Left colon (tissue), 2 donors: ENCODE data around the gene LHFPL6. TPM values are rescaled to one million over a fixed set of nuclear protein-coding genes. Genes with fewer than 3 reads are reported as not detected.

Source experiments
- ATAC-seq: fragments of 200-7000 bp; cut with Tn5 transposase; one replicate; pipeline ENCODE4 v1.9.1; 2020; ENCODE audit warnings: mild to moderate bottlenecking, moderate library complexity
- DNase-seq, 2 donors: peaks; one replicate each; pipeline ENCODE4 v3.0.0-alpha.2; 2020
- intact Hi-C, 2 donors: fragments of 100-400 bp; cut with DNase I in 1 of 2; cut with micrococcal nuclease in 1 of 2; formaldehyde crosslinking; loops; one replicate each; pipeline versions ENCODE4 v1.11.2 to v1.14.0; 2022; cut with DNase I, micrococcal nuclease
- long read RNA-seq: library from polyadenylated mRNA; unstranded; transcript quantifications from one replicate; pipeline ENCODE4 v2.0.0, GENCODE V29; 2021
- total RNA-seq, 2 donors: library from RNA; stranded (reverse); fragmentation: NEBNext Ultra II Directional; extraction: Animal tissue kit (Norgen Biotek cat#: 25700); gene quantifications; one replicate each; pipeline ENCODE4 v1.2.1, GENCODE V29; 2021
- donor health status: DM: no; HTN: no; CAD: no.
- donor health status: DM: yes; HTN: yes; CAD: no.

Gene LHFPL6
- 10 to 100 TPM in 1 of 2 donors, 1 to 10 TPM in 1; 7.0 to 11.8 TPM for total RNA-seq
- long read RNA-seq, partial matches to known transcripts = 1 of 2 reads
- long read RNA-seq, other reads (novel, unspliced or antisense) = 1 of 2 reads

GRCh38 chr13:39602614-39603366, at the start of gene LHFPL6:
LHFPL6 (minus strand) TSS chr13:39603193.
- intact Hi-C loops = no loop called here
- ATAC-seq (peak; percentile 95), DNase-seq (peak; percentile 69 to 70)

GRCh38 chr13:39646122-39646521, 43.1 kb upstream of the LHFPL6 start:
- intact Hi-C loops = no loop called here
- no peak for ATAC-seq

GRCh38 chr13:39641645-39642044, 38.7 kb upstream of the LHFPL6 start:
- ATAC-seq (no peak), DNase-seq (no peak)
- intact Hi-C loops = no loop called here

More at GRCh38 chr13:39646122-39646521, 43.1 kb upstream of the LHFPL6 start:
- DNase-seq = no peak

GRCh38 chr13:39637890-39638289, 34.9 kb upstream of the LHFPL6 start:
- intact Hi-C loops = no loop called here
- ATAC-seq (no peak), DNase-seq (no peak)

- DNase-seq (no peak), ATAC-seq (no peak)
- intact Hi-C loops = no loop called here
Measured at GRCh38 chr13:39635564-39635963, 32.6 kb upstream of the LHFPL6 start.

GRCh38 chr13:39632994-39633393, 30.0 kb upstream of the LHFPL6 start:
- intact Hi-C loops = no loop called here
- no peak for ATAC-seq
- DNase-seq = no peak

GRCh38 chr13:39631307-39631706, 28.3 kb upstream of the LHFPL6 start:
- no peak for DNase-seq
- intact Hi-C loops = no loop called here
- ATAC-seq = no peak

GRCh38 chr13:39623466-39623865, 20.5 kb upstream of the LHFPL6 start:
- ATAC-seq (no peak), DNase-seq (no peak)
- intact Hi-C loops = no loop called here

- ATAC-seq (no peak), DNase-seq (no peak)
- intact Hi-C loops = loop anchor here in 1 of 2 donors (10.0 kb wide), 3 partner anchors 204 to 564 kb away; no protein-coding TSS in a partner anchor
Measured at GRCh38 chr13:39618561-39618960, 15.6 kb upstream of the LHFPL6 start.

GRCh38 chr13:39616087-39616694, 13.2 kb upstream of the LHFPL6 start:
- intact Hi-C loops = loop anchor here in 1 of 2 donors (10.0 kb wide), 3 partner anchors 201 to 561 kb away; no protein-coding TSS in a partner anchor
- peak in 1 of 2 donors; percentile 8 for DNase-seq
- peak; percentile 56 for ATAC-seq

GRCh38 chr13:39612023-39612637, 9.1 kb upstream of the LHFPL6 start:
- DNase-seq (peak; percentile 37 to 78), ATAC-seq (peak; percentile 46)
- intact Hi-C loops = loop anchor here in 1 of 2 donors (5.0 to 10.0 kb wide), 4 partner anchors 197 to 557 kb away; no protein-coding TSS in a partner anchor

GRCh38 chr13:39607876-39608275, 4.9 kb upstream of the LHFPL6 start:
- ATAC-seq (no peak), DNase-seq (no peak)
- intact Hi-C loops = no loop called here

GRCh38 chr13:39605677-39606320, 2.8 kb upstream of the LHFPL6 start:
- DNase-seq (no peak), ATAC-seq (no peak)
- intact Hi-C loops = no loop called here

- ATAC-seq (no peak), DNase-seq (no peak)
- intact Hi-C loops = no loop called here
Measured at GRCh38 chr13:39604756-39605155, 1.8 kb upstream of the LHFPL6 start.

GRCh38 chr13:39603424-39603947, 493 bp upstream of the LHFPL6 start:
- intact Hi-C loops = no loop called here
- peak; percentile 38 for ATAC-seq
- peak in 1 of 2 donors; percentile 10 for DNase-seq

- no peak for ATAC-seq
- intact Hi-C loops = no loop called here
Measured at GRCh38 chr13:39602277-39602613, 748 bp downstream of the LHFPL6 start.

GRCh38 chr13:39601636-39602035, 1.4 kb downstream of the LHFPL6 start:
- no peak for ATAC-seq
- intact Hi-C loops = no loop called here

More at GRCh38 chr13:39602277-39602613, 748 bp downstream of the LHFPL6 start:
- no peak for DNase-seq

GRCh38 chr13:39600766-39601165, 2.2 kb downstream of the LHFPL6 start:
- ATAC-seq (no peak), DNase-seq (no peak)
- intact Hi-C loops = no loop called here

More at GRCh38 chr13:39601636-39602035, 1.4 kb downstream of the LHFPL6 start:
- DNase-seq = no peak

- DNase-seq (no peak), ATAC-seq (no peak)
- intact Hi-C loops = no loop called here
Measured at GRCh38 chr13:39599842-39600241, 3.2 kb downstream of the LHFPL6 start.
